ENCODE results near the gene CYP26A1.
A peak's percentile ranks its signal among the peaks of the same experiment; 100 is the strongest.

Gene CYP26A1

GRCh38 chr10:93061594-93062513 lies 11.8 kb upstream of the CYP26A1 start:
- H3K27ac ChIP-seq, result no peak overlapping the region
- no peaks in the 10 kb centered on the region for H3K36me3 ChIP-seq (ENCODE audit: control insufficient read depth, insufficient read depth, low read length)
- no peak overlapping the region for H3K9ac ChIP-seq
- no peaks in the 10 kb centered on the region for H3K4me1 ChIP-seq
- no peaks in the 10 kb centered on the region for H3K9me3 ChIP-seq (ENCODE audit: control insufficient read depth, low read length)
- H3K79me2 ChIP-seq, result no peaks in the 10 kb centered on the region
- no peak overlapping the region for H2AFZ ChIP-seq
- H3K4me2 ChIP-seq (ENCODE audit: low read length), result peak overlapping the region; percentile 35
- TF ChIP-seq CTCF (IDR thresholded peaks at IDR 0.05), result no peak
- H3K27me3 ChIP-seq (ENCODE audit: control insufficient read depth, insufficient read depth, low read length), result peaks cover 7% of the 10 kb centered on the region
- H3K4me3 ChIP-seq (ENCODE audit: low read depth, low read length), result no peak overlapping the region

GRCh38 chr10:93062514-93063143 lies 11.1 kb upstream of the CYP26A1 start:
- H3K27me3 ChIP-seq (ENCODE audit: control insufficient read depth, insufficient read depth, low read length), result peaks cover 11% of the 10 kb centered on the region
- H3K4me3 ChIP-seq (ENCODE audit: low read depth, low read length), result no peak overlapping the region

GRCh38 chr10:93063144-93063976 lies 10.3 kb upstream of the CYP26A1 start:
- Histone ChIP-seq H3K79me2 (no peaks in the 10 kb centered on the region), H3K9ac (no peak overlapping the region), H2AFZ (no peak overlapping the region), H3K4me2 (ENCODE audit: low read length) (no peak overlapping the region), H3K4me1 (no peaks in the 10 kb centered on the region), H3K27me3 (ENCODE audit: control insufficient read depth, insufficient read depth, low read length) (peaks cover 11% of the 10 kb centered on the region), H3K36me3 (ENCODE audit: control insufficient read depth, insufficient read depth, low read length) (no peaks in the 10 kb centered on the region), H3K4me3 (ENCODE audit: low read depth, low read length) (no peak overlapping the region), H3K27ac (no peak overlapping the region), H3K9me3 (ENCODE audit: control insufficient read depth, low read length) (no peaks in the 10 kb centered on the region)
- TF ChIP-seq CTCF (IDR thresholded peaks at IDR 0.05), result no peak

More at GRCh38 chr10:93062514-93063143, 11.1 kb upstream of the CYP26A1 start:
- no peaks in the 10 kb centered on the region for H3K4me1 ChIP-seq
- no peak overlapping the region for H3K9ac ChIP-seq
- peak overlapping the region; percentile 35 for H3K4me2 ChIP-seq (ENCODE audit: low read length)
- H3K79me2 ChIP-seq, result no peaks in the 10 kb centered on the region
- H3K27ac ChIP-seq, result no peak overlapping the region
- H3K9me3 ChIP-seq (ENCODE audit: control insufficient read depth, low read length), result no peaks in the 10 kb centered on the region
- TF ChIP-seq CTCF (IDR thresholded peaks at IDR 0.05), result peak; percentile 18
- H3K36me3 ChIP-seq (ENCODE audit: control insufficient read depth, insufficient read depth, low read length), result no peaks in the 10 kb centered on the region
- peak overlapping the region; percentile 20 for H2AFZ ChIP-seq

GRCh38 chr10:93063977-93064660 lies 9.6 kb upstream of the CYP26A1 start:
- no peak for TF ChIP-seq CTCF (IDR thresholded peaks at IDR 0.05)
- no peaks in the 10 kb centered on the region for H3K79me2 ChIP-seq
- no peaks in the 10 kb centered on the region for H3K4me1 ChIP-seq
- no peak overlapping the region for H3K27ac ChIP-seq
- no peaks in the 10 kb centered on the region for H3K9me3 ChIP-seq (ENCODE audit: control insufficient read depth, low read length)
- H2AFZ ChIP-seq, result no peak overlapping the region
- H3K9ac ChIP-seq, result no peak overlapping the region
- H3K27me3 ChIP-seq (ENCODE audit: control insufficient read depth, insufficient read depth, low read length), result peaks cover 11% of the 10 kb centered on the region
- no peak overlapping the region for H3K4me2 ChIP-seq (ENCODE audit: low read length)
- H3K36me3 ChIP-seq (ENCODE audit: control insufficient read depth, insufficient read depth, low read length), result no peaks in the 10 kb centered on the region
- no peak overlapping the region for H3K4me3 ChIP-seq (ENCODE audit: low read depth, low read length)
